Measurements from ENCODE around the gene C9orf72. TPM values are rescaled to one million over a fixed set of nuclear protein-coding genes. Genes with fewer than 3 reads are reported as not detected.
A peak's percentile ranks its signal among the peaks of the same experiment; 100 is the strongest.

The C9orf72 gene
- total and polyA plus RNA-seq, 2 experiments from 2014 or later = 11.6 to 27.8 TPM

DNA sequence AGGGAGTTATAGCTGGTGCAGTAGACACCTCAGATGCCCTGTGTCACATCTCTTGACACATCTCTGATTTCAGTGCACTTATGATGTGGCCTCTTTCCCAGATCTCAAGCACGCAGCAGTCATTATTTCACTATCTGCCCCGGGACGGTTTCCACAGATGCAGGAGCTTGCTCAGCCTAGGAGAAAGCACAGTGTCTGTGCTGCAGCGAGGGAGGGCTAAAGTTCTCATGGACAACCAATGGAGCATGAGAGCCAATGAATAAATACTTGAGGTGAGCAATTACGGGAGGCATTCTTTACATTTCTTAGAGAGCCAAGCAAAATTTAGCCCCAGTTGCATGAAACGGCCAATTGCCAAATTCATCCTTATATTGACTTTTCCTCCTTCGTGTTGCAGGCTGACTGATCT is 36.2 kb downstream of the C9orf72 start:
- H3K27ac ChIP-seq (ENCODE audit: low read depth) = peak overlapping the region; percentile 73; the same call in 1 of the 2 replicates
- H3K36me3 ChIP-seq (ENCODE audit: insufficient read depth) = no peaks in the 10 kb centered on the region
- no peaks in the 10 kb centered on the region for H3K27me3 ChIP-seq (ENCODE audit: insufficient read depth)
- DNase-seq (ENCODE audit: low spot score) (peak; percentile 33), ATAC-seq (no peak)
- H3K27me3 Mint-ChIP-seq (ENCODE audit: insufficient read depth, low read depth, poor library complexity) = peaks cover 3% of the 10 kb centered on the region
- H3K4me1 ChIP-seq (ENCODE audit: insufficient read depth) = peaks cover 10% of the 10 kb centered on the region; the same call in 1 of the 2 replicates
- no peak overlapping the region for H3K27ac Mint-ChIP-seq
- no peaks in the 10 kb centered on the region for H3F3A ChIP-seq (replicated peaks; ENCODE audit: low read depth)
- H4K20me1 ChIP-seq (replicated peaks; ENCODE audit: insufficient read depth) = no peaks in the 10 kb centered on the region; the same call in 1 of the 2 replicates
- no peaks in the 10 kb centered on the region for H3K9me2 ChIP-seq (ENCODE audit: insufficient read depth)
- H3K4me1 Mint-ChIP-seq = peaks cover 26% of the 10 kb centered on the region
- TF ChIP-seq JUNB (IDR thresholded peaks at IDR 0.05; ENCODE audit: unreplicated experiment) = no peak
- TF ChIP-seq, protein P1, sequence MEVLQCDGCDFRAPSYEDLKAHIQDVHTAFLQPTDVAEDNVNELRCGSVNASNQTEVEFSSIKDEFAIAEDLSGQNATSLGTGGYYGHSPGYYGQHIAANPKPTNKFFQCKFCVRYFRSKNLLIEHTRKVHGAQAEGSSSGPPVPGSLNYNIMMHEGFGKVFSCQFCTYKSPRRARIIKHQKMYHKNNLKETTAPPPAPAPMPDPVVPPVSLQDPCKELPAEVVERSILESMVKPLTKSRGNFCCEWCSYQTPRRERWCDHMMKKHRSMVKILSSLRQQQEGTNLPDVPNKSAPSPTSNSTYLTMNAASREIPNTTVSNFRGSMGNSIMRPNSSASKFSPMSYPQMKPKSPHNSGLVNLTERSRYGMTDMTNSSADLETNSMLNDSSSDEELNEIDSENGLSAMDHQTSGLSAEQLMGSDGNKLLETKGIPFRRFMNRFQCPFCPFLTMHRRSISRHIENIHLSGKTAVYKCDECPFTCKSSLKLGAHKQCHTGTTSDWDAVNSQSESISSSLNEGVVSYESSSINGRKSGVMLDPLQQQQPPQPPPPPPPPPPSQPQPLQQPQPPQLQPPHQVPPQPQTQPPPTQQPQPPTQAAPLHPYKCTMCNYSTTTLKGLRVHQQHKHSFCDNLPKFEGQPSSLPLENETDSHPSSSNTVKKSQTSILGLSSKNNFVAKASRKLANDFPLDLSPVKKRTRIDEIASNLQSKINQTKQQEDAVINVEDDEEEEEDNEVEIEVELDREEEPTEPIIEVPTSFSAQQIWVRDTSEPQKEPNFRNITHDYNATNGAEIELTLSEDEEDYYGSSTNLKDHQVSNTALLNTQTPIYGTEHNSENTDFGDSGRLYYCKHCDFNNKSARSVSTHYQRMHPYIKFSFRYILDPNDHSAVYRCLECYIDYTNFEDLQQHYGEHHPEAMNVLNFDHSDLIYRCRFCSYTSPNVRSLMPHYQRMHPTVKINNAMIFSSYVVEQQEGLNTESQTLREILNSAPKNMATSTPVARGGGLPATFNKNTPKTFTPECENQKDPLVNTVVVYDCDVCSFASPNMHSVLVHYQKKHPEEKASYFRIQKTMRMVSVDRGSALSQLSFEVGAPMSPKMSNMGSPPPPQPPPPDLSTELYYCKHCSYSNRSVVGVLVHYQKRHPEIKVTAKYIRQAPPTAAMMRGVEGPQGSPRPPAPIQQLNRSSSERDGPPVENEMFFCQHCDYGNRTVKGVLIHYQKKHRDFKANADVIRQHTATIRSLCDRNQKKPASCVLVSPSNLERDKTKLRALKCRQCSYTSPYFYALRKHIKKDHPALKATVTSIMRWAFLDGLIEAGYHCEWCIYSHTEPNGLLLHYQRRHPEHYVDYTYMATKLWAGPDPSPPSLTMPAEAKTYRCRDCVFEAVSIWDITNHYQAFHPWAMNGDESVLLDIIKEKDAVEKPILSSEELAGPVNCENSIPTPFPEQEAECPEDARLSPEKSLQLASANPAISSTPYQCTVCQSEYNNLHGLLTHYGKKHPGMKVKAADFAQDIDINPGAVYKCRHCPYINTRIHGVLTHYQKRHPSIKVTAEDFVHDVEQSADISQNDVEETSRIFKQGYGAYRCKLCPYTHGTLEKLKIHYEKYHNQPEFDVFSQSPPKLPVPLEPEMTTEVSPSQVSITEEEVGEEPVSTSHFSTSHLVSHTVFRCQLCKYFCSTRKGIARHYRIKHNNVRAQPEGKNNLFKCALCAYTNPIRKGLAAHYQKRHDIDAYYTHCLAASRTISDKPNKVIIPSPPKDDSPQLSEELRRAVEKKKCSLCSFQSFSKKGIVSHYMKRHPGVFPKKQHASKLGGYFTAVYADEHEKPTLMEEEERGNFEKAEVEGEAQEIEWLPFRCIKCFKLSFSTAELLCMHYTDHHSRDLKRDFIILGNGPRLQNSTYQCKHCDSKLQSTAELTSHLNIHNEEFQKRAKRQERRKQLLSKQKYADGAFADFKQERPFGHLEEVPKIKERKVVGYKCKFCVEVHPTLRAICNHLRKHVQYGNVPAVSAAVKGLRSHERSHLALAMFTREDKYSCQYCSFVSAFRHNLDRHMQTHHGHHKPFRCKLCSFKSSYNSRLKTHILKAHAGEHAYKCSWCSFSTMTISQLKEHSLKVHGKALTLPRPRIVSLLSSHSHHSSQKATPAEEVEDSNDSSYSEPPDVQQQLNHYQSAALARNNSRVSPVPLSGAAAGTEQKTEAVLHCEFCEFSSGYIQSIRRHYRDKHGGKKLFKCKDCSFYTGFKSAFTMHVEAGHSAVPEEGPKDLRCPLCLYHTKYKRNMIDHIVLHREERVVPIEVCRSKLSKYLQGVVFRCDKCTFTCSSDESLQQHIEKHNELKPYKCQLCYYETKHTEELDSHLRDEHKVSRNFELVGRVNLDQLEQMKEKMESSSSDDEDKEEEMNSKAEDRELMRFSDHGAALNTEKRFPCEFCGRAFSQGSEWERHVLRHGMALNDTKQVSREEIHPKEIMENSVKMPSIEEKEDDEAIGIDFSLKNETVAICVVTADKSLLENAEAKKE (CRISPR knock-in tag; IDR thresholded peaks at IDR 0.05) = no peak
- TF ChIP-seq STAT1 (IDR thresholded peaks at IDR 0.05; ENCODE audit: unreplicated experiment) = no peak
- TF ChIP-seq, protein P2, sequence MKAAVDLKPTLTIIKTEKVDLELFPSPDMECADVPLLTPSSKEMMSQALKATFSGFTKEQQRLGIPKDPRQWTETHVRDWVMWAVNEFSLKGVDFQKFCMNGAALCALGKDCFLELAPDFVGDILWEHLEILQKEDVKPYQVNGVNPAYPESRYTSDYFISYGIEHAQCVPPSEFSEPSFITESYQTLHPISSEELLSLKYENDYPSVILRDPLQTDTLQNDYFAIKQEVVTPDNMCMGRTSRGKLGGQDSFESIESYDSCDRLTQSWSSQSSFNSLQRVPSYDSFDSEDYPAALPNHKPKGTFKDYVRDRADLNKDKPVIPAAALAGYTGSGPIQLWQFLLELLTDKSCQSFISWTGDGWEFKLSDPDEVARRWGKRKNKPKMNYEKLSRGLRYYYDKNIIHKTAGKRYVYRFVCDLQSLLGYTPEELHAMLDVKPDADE (IDR thresholded peaks at IDR 0.05) = no peak
- TF ChIP-seq, protein P3, sequence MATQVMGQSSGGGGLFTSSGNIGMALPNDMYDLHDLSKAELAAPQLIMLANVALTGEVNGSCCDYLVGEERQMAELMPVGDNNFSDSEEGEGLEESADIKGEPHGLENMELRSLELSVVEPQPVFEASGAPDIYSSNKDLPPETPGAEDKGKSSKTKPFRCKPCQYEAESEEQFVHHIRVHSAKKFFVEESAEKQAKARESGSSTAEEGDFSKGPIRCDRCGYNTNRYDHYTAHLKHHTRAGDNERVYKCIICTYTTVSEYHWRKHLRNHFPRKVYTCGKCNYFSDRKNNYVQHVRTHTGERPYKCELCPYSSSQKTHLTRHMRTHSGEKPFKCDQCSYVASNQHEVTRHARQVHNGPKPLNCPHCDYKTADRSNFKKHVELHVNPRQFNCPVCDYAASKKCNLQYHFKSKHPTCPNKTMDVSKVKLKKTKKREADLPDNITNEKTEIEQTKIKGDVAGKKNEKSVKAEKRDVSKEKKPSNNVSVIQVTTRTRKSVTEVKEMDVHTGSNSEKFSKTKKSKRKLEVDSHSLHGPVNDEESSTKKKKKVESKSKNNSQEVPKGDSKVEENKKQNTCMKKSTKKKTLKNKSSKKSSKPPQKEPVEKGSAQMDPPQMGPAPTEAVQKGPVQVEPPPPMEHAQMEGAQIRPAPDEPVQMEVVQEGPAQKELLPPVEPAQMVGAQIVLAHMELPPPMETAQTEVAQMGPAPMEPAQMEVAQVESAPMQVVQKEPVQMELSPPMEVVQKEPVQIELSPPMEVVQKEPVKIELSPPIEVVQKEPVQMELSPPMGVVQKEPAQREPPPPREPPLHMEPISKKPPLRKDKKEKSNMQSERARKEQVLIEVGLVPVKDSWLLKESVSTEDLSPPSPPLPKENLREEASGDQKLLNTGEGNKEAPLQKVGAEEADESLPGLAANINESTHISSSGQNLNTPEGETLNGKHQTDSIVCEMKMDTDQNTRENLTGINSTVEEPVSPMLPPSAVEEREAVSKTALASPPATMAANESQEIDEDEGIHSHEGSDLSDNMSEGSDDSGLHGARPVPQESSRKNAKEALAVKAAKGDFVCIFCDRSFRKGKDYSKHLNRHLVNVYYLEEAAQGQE (IDR thresholded peaks at IDR 0.05; ENCODE audit: unreplicated experiment) = no peak
- TF ChIP-seq EZH2phosphoT487 (IDR thresholded peaks at IDR 0.05; ENCODE audit: unreplicated experiment) = no peak
- TF ChIP-seq POLR2AphosphoS5 (IDR thresholded peaks at IDR 0.05; ENCODE audit: low read depth) = no peak
- no peak for TF ChIP-seq EZH2 (IDR thresholded peaks at IDR 0.05; ENCODE audit: low read depth, unreplicated experiment)
- TF ChIP-seq, protein P4, sequence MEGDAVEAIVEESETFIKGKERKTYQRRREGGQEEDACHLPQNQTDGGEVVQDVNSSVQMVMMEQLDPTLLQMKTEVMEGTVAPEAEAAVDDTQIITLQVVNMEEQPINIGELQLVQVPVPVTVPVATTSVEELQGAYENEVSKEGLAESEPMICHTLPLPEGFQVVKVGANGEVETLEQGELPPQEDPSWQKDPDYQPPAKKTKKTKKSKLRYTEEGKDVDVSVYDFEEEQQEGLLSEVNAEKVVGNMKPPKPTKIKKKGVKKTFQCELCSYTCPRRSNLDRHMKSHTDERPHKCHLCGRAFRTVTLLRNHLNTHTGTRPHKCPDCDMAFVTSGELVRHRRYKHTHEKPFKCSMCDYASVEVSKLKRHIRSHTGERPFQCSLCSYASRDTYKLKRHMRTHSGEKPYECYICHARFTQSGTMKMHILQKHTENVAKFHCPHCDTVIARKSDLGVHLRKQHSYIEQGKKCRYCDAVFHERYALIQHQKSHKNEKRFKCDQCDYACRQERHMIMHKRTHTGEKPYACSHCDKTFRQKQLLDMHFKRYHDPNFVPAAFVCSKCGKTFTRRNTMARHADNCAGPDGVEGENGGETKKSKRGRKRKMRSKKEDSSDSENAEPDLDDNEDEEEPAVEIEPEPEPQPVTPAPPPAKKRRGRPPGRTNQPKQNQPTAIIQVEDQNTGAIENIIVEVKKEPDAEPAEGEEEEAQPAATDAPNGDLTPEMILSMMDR (conservative IDR thresholded peaks at IDR 0.05; ENCODE audit: low read depth in 2 of 2) = no peak
- TF ChIP-seq ZNF331 (CRISPR knock-in tag; IDR thresholded peaks at IDR 0.05; ENCODE audit: low read depth) = no peak
- no peak for TF ChIP-seq ZNF114 (CRISPR knock-in tag; IDR thresholded peaks at IDR 0.05)
- TF ChIP-seq NANOG (IDR thresholded peaks at IDR 0.05; ENCODE audit: borderline replicate concordance) = no peak
- TF ChIP-seq CREB1 (CRISPR knock-in tag; IDR thresholded peaks at IDR 0.05; ENCODE audit: low read depth) = no peak
- H3K36me3 Mint-ChIP-seq (ENCODE audit: low read depth) = peaks cover 3% of the 10 kb centered on the region; the same call in 2 of the 3 replicates
- no peak overlapping the region for H2AFZ ChIP-seq
- H3K4me3 Mint-ChIP-seq = no peak overlapping the region
- H3K79me2 ChIP-seq (replicated peaks; ENCODE audit: insufficient read depth) = no peaks in the 10 kb centered on the region
- no peak overlapping the region for H3K4me2 ChIP-seq
- no peaks in the 10 kb centered on the region for H3K9me3 Mint-ChIP-seq
- no peak overlapping the region for H3K4me3 ChIP-seq
